ENCODE results near the gene LZTS2.
A peak's percentile ranks its signal among the peaks of the same experiment; 100 is the strongest.

Gene LZTS2

GRCh38 chr10:100968062-100968736, 31.4 kb upstream of the LZTS2 start:
- H3K4me3 ChIP-seq (ENCODE audit: low read depth in 1 of 2, low read length in 2 of 2) = no peak overlapping the region
- TF ChIP-seq EZH2 (IDR thresholded peaks at IDR 0.05; ENCODE audit: borderline replicate concordance, low read depth, low read length, severe bottlenecking) (no peak), CTCF (IDR thresholded peaks at IDR 0.05; ENCODE audit: borderline replicate concordance, extremely low read depth, low read length, poor library complexity, severe bottlenecking) (no peak)
- H3K79me2 ChIP-seq (ENCODE audit: insufficient read depth, low read length) = no peaks in the 10 kb centered on the region
- no peaks in the 10 kb centered on the region for H3K9me3 ChIP-seq (ENCODE audit: insufficient read depth, low read length, severe bottlenecking)
- H3K9ac ChIP-seq (ENCODE audit: low read depth, low read length) = no peak overlapping the region
- no peaks in the 10 kb centered on the region for H4K20me1 ChIP-seq (ENCODE audit: insufficient read depth, low read length)
- DNase-seq = peak; percentile 0
- no peak overlapping the region for H3K4me2 ChIP-seq (ENCODE audit: insufficient read depth, low read length)
- peaks cover 22% of the 10 kb centered on the region; the same call in 1 of the 2 replicates for H3K36me3 ChIP-seq (ENCODE audit: insufficient read depth, low read length)
- no peak overlapping the region for H2AFZ ChIP-seq (ENCODE audit: low read depth, low read length)
- no peak overlapping the region for H3K27ac ChIP-seq (ENCODE audit: low read length)
- ATAC-seq (ENCODE audit: insufficient read depth, low read depth) = no peak
- no peaks in the 10 kb centered on the region for H3K4me1 ChIP-seq (ENCODE audit: insufficient read depth, low read length)
- no peaks in the 10 kb centered on the region for H3K27me3 ChIP-seq (ENCODE audit: insufficient read depth, low read length, poor library complexity)

GRCh38 chr10:100968863-100969186, 30.8 kb upstream of the LZTS2 start:
- Histone ChIP-seq H3K9ac (ENCODE audit: low read depth, low read length) (no peak overlapping the region), H3K4me2 (ENCODE audit: insufficient read depth, low read length) (no peak overlapping the region), H3K9me3 (ENCODE audit: insufficient read depth, low read length, severe bottlenecking) (no peaks in the 10 kb centered on the region), H2AFZ (ENCODE audit: low read depth, low read length) (no peak overlapping the region), H4K20me1 (ENCODE audit: insufficient read depth, low read length) (no peaks in the 10 kb centered on the region), H3K79me2 (ENCODE audit: insufficient read depth, low read length) (no peaks in the 10 kb centered on the region), H3K27ac (ENCODE audit: low read length) (no peak overlapping the region), H3K4me3 (ENCODE audit: low read depth in 1 of 2, low read length in 2 of 2) (no peak overlapping the region), H3K27me3 (ENCODE audit: insufficient read depth, low read length, poor library complexity) (no peaks in the 10 kb centered on the region), H3K36me3 (ENCODE audit: insufficient read depth, low read length) (peaks cover 18% of the 10 kb centered on the region; the same call in 1 of the 2 replicates), H3K4me1 (ENCODE audit: insufficient read depth, low read length) (no peaks in the 10 kb centered on the region)
- no peak for ATAC-seq (ENCODE audit: insufficient read depth, low read depth)
- no peak for TF ChIP-seq EZH2 (IDR thresholded peaks at IDR 0.05; ENCODE audit: borderline replicate concordance, low read depth, low read length, severe bottlenecking)
- no peak for TF ChIP-seq CTCF (IDR thresholded peaks at IDR 0.05; ENCODE audit: borderline replicate concordance, extremely low read depth, low read length, poor library complexity, severe bottlenecking)
- DNase-seq = no peak

GRCh38 chr10:100969187-100970075, 30.2 kb upstream of the LZTS2 start, which contains the start of gene SEMA4G:
TSS of gene SEMA4G (plus strand) at chr10:100969504. CDS start at chr10:100972913, 3,409 bp downstream.
- Histone ChIP-seq H3K79me2 (ENCODE audit: insufficient read depth, low read length) (no peaks in the 10 kb centered on the region), H3K9me3 (ENCODE audit: insufficient read depth, low read length, severe bottlenecking) (no peaks in the 10 kb centered on the region), H3K4me2 (ENCODE audit: insufficient read depth, low read length) (no peak within 1 kb of the TSS), H4K20me1 (ENCODE audit: insufficient read depth, low read length) (no peaks in the 10 kb centered on the region), H3K4me1 (ENCODE audit: insufficient read depth, low read length) (no peaks in the 10 kb centered on the region), H3K36me3 (ENCODE audit: insufficient read depth, low read length) (peaks cover 12% of the 10 kb centered on the region; the same call in 1 of the 2 replicates), H3K4me3 (ENCODE audit: low read depth in 1 of 2, low read length in 2 of 2) (no peak within 1 kb of the TSS), H3K27me3 (ENCODE audit: insufficient read depth, low read length, poor library complexity) (no peaks in the 10 kb centered on the region), H3K9ac (ENCODE audit: low read depth, low read length) (no peak within 1 kb of the TSS), H3K27ac (ENCODE audit: low read length) (no peak within 1 kb of the TSS), H2AFZ (ENCODE audit: low read depth, low read length) (no peak within 1 kb of the TSS)
- TF ChIP-seq CTCF (IDR thresholded peaks at IDR 0.05; ENCODE audit: borderline replicate concordance, extremely low read depth, low read length, poor library complexity, severe bottlenecking) (peak; percentile 60), EZH2 (IDR thresholded peaks at IDR 0.05; ENCODE audit: borderline replicate concordance, low read depth, low read length, severe bottlenecking) (no peak)
- ATAC-seq (ENCODE audit: insufficient read depth, low read depth) (peak; percentile 67), DNase-seq (peak; percentile 13)
